ENCODE results near the gene GRHL3.

DNA sequence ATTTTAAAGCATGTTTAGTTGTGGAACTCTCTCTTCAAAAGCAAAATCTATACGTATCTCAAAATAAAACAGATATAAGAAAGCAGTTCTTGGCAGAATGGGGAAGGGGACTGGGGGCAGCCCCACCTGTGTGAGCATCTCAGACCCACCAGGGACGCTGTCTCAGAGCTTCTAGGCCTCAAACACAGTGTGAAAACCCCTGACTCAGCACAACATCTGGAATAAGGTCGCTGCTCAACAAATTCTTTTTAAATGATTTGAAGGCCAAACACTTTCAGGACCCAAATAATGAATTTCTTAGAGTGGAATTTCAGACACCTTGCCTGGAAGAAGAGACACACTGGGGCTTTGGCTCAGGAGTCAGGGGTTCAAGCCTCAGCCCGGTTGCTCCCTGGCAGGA is 27.1 kb upstream of the GRHL3 start:
- TF ChIP-seq, protein P1, sequence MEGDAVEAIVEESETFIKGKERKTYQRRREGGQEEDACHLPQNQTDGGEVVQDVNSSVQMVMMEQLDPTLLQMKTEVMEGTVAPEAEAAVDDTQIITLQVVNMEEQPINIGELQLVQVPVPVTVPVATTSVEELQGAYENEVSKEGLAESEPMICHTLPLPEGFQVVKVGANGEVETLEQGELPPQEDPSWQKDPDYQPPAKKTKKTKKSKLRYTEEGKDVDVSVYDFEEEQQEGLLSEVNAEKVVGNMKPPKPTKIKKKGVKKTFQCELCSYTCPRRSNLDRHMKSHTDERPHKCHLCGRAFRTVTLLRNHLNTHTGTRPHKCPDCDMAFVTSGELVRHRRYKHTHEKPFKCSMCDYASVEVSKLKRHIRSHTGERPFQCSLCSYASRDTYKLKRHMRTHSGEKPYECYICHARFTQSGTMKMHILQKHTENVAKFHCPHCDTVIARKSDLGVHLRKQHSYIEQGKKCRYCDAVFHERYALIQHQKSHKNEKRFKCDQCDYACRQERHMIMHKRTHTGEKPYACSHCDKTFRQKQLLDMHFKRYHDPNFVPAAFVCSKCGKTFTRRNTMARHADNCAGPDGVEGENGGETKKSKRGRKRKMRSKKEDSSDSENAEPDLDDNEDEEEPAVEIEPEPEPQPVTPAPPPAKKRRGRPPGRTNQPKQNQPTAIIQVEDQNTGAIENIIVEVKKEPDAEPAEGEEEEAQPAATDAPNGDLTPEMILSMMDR (IDR thresholded peaks at IDR 0.05 in 2 of 3, conservative IDR thresholded peaks at IDR 0.05 in 1 of 3; ENCODE audit: control insufficient read depth in 2 of 3, extremely low read depth in 1 of 3, insufficient read depth in 1 of 3, low read depth in 3 of 3, low read length in 3 of 3), result no peak
- TF ChIP-seq, protein P2, sequence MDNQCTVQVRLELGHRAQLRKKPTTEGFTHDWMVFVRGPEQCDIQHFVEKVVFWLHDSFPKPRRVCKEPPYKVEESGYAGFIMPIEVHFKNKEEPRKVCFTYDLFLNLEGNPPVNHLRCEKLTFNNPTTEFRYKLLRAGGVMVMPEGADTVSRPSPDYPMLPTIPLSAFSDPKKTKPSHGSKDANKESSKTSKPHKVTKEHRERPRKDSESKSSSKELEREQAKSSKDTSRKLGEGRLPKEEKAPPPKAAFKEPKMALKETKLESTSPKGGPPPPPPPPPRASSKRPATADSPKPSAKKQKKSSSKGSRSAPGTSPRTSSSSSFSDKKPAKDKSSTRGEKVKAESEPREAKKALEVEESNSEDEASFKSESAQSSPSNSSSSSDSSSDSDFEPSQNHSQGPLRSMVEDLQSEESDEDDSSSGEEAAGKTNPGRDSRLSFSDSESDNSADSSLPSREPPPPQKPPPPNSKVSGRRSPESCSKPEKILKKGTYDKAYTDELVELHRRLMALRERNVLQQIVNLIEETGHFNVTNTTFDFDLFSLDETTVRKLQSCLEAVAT (IDR thresholded peaks at IDR 0.05), result no peak
- TF ChIP-seq TAF1 (IDR thresholded peaks at IDR 0.05; ENCODE audit: borderline replicate concordance, low read depth, low read length), result no peak
- TF ChIP-seq, protein P3, sequence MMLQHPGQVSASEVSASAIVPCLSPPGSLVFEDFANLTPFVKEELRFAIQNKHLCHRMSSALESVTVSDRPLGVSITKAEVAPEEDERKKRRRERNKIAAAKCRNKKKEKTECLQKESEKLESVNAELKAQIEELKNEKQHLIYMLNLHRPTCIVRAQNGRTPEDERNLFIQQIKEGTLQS (IDR thresholded peaks at IDR 0.05; ENCODE audit: borderline replicate concordance, extremely low read depth, low read depth, low read length), result no peak
- no peak for TF ChIP-seq EZH2 (IDR thresholded peaks at IDR 0.05; ENCODE audit: borderline replicate concordance, control insufficient read depth, low read depth, low read length)
- no peak for TF ChIP-seq RFX5 (IDR thresholded peaks at IDR 0.05; ENCODE audit: low read depth, low read length)
- TF ChIP-seq CREB1 (IDR thresholded peaks at IDR 0.05; ENCODE audit: low read depth), result no peak
- no peak for TF ChIP-seq POLR2A (IDR thresholded peaks at IDR 0.05; ENCODE audit: low read depth, low read length)
